Measurements from ENCODE around the gene NYNRIN. TPM values are rescaled to one million over a fixed set of nuclear protein-coding genes. Genes with fewer than 3 reads are reported as not detected.

NYNRIN gene
- total and polyA plus RNA-seq, 2 experiments from 2014 or later: 3.1 to 20.0 TPM

- H3K27ac Mint-ChIP-seq: no peak overlapping the region
- H3K4me3 ChIP-seq: peak overlapping the region; percentile 97
- no peaks in the 10 kb centered on the region for H3K9me2 ChIP-seq (ENCODE audit: insufficient read depth)
- H3K79me2 ChIP-seq (replicated peaks; ENCODE audit: insufficient read depth): no peaks in the 10 kb centered on the region
- peaks cover 14% of the 10 kb centered on the region; the same call in 1 of the 2 replicates for H3K4me1 ChIP-seq (ENCODE audit: insufficient read depth)
- H4K20me1 ChIP-seq (replicated peaks; ENCODE audit: insufficient read depth): no peaks in the 10 kb centered on the region
- H3K27me3 Mint-ChIP-seq (ENCODE audit: insufficient read depth, low read depth, poor library complexity): peaks cover 17% of the 10 kb centered on the region
- no peaks in the 10 kb centered on the region for H3K36me3 Mint-ChIP-seq (ENCODE audit: low read depth)
- TF ChIP-seq ZNF331 (CRISPR knock-in tag; IDR thresholded peaks at IDR 0.05; ENCODE audit: low read depth) (no peak), EZH2phosphoT487 (IDR thresholded peaks at IDR 0.05; ENCODE audit: unreplicated experiment) (no peak), REST (IDR thresholded peaks at IDR 0.05; ENCODE audit: unreplicated experiment) (no peak), STAT1 (IDR thresholded peaks at IDR 0.05; ENCODE audit: unreplicated experiment) (no peak), JUNB (IDR thresholded peaks at IDR 0.05; ENCODE audit: unreplicated experiment) (no peak), EZH2 (IDR thresholded peaks at IDR 0.05; ENCODE audit: low read depth, unreplicated experiment) (no peak), NANOG (IDR thresholded peaks at IDR 0.05; ENCODE audit: borderline replicate concordance) (no peak), CREB1 (CRISPR knock-in tag; IDR thresholded peaks at IDR 0.05; ENCODE audit: low read depth) (no peak), CTCF (conservative IDR thresholded peaks at IDR 0.05; ENCODE audit: low read depth in 2 of 2) (no peak), POLR2AphosphoS5 (IDR thresholded peaks at IDR 0.05; ENCODE audit: low read depth) (no peak), ETS1 (IDR thresholded peaks at IDR 0.05) (no peak)
- DNase-seq (ENCODE audit: low spot score) (no peak), ATAC-seq (peak; percentile 0; the same call in 1 of the 3 replicates)
- H3K4me1 Mint-ChIP-seq: peaks cover 14% of the 10 kb centered on the region
- H3F3A ChIP-seq (replicated peaks; ENCODE audit: low read depth): 0 out of 2 replicates have a peak, but pooled peaks cover 4% of the 10 kb centered on the region
- no peaks in the 10 kb centered on the region; the same call in 2 of the 3 replicates for H3K9me3 Mint-ChIP-seq
- H3K27me3 ChIP-seq (ENCODE audit: insufficient read depth): peaks cover 39% of the 10 kb centered on the region
- H3K4me3 Mint-ChIP-seq: peak overlapping the region; percentile 80
- peak overlapping the region; percentile 97; the same call in 1 of the 2 replicates for H2AFZ ChIP-seq
- no peaks in the 10 kb centered on the region for H3K36me3 ChIP-seq (ENCODE audit: insufficient read depth)
- H3K4me2 ChIP-seq: peak overlapping the region; percentile 99
- H3K27ac ChIP-seq (ENCODE audit: low read depth): peak overlapping the region; percentile 92; the same call in 1 of the 2 replicates
Measured at GRCh38 chr14:24366413-24366720, 32.4 kb upstream of the NYNRIN start.

All from GM23338 (cell line).